SK-MEL-5 (cell line): ENCODE data around the gene BHLHE23. TPM values are rescaled to one million over a fixed set of nuclear protein-coding genes. Genes with fewer than 3 reads are reported as not detected.
A peak's percentile ranks its signal among the peaks of the same experiment; 100 is the strongest.

Experiments
- DNase-seq: peaks from one replicate; pipeline ENCODE4 v3.0.0-alpha.2; 2016; ENCODE audit warnings: low read depth, low spot score
- in situ Hi-C: cut with HindIII; loops from 2 replicates; pipeline ENCODE4 v1.10.0; 2016; ENCODE audit warnings: low sequenced_read_pairs, high pct_unique_total_duplicates, low pct_unique_long_range_greater_than_20kb
- polyA plus RNA-seq, 2 experiments: library from polyadenylated mRNA; depleted of rRNA; stranded (reverse); fragments of >200 nt; gene quantifications; 2 replicates each; pipeline ENCODE4 v1.2.3, GENCODE V29; 2015
- total RNA-seq: library from RNA; depleted of rRNA; stranded (reverse); fragments of >200 nt; shearing (Covaris generic); gene quantifications from 2 replicates; pipeline ENCODE4 v1.2.3, GENCODE V29; 2014; rRNA removed

Gene BHLHE23
- total RNA-seq = not detected in 2 replicates
- polyA plus RNA-seq (2015; cell fraction: cytosol; rRNA removed) = not detected in 2 replicates
- not detected in 2 replicates for polyA plus RNA-seq (2015; cell fraction: nucleus; rRNA removed)

- in situ Hi-C loops = no loop called here
- DNase-seq = no peak
Measured at GRCh38 chr20:63006540-63007359, at the start of gene BHLHE23. Gene BHLHE23, minus strand, starts transcription at chr20:63006964. Its CDS starts 190 bp downstream, at chr20:63006774.

DNA sequence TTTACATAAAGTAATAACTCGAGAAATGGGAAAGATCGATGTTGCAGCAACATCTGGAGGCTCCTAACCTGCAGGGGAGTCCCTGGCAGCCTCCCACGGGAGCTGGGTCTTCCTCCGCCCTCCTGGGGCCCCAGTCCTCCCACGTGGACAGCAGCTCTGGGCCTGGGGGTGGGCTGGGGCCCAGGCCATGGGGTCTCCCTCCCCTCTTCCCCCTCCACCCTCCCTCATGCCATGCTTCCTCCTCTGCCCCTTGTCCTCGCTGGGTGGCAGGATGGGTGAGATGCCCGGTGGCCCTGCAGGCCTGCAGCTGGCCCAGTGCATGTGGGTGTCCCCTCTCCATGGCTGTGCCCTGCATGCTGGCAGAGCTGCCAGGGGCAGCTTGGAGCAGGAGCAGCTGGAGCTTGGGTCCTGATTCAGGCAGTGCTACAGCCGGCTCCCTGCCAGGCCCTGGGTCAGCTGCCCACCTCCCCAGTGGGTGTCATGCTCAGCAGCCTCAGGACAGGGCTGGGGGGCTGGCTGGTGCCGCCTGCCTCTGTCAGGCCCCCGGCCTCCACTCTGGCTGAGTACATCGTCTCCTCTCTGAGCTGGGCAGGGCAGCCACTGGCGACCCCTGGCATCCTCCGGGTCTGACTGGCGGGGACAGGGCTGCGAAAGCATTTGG lies 48.9 kb upstream of the BHLHE23 start:
- no peak for DNase-seq
- in situ Hi-C loops = no loop called here

DNA sequence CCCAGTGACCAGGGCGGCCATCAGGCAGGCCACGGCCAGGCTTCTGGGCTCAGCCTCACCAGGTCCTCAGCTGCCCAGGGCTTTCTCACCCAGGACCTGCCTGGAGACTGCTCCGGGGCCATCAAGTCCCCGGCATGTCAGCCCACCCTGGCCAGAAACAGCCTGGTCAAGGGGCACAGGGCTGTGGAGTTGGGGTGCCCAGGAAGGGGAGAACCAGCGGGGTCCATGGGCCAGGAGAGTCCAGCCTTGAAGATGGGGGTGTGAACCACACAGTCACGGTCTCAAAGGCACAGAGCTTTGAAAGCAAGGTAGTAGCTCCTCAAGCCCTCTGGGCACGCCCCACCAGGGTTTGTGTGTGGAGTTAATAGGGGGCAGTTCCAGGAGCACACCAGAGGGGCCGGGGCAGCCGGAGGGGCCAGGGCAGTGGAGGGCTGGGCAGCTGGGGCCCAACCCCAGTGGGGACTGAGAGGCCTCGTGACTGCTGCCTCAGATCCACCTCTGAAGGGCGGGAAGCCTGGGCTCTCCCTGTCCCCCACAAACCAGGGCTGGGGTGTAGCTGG lies 48.0 kb upstream of the BHLHE23 start:
- no peak for DNase-seq
- in situ Hi-C loops = no loop called here

DNA sequence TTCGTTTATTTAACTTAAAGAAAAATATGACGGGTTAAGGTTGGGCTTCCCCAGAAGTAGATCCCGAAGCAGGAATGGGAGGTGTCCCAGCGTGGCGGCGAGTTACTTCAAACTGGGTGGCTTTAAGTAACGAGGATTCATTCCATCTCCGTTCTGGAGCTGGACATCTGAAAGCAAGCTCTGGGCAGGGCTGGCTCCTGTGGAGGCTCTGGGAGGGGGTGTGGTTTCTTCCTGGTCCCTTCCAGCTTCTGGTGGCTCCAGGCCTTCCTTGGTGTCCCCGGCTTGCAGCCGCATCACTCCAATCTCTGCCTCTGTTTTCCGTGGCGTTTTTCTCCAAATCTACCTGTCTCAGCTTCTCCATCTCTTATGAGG lies 47.3 kb upstream of the BHLHE23 start:
- DNase-seq = no peak
- in situ Hi-C loops = no loop called here

DNA sequence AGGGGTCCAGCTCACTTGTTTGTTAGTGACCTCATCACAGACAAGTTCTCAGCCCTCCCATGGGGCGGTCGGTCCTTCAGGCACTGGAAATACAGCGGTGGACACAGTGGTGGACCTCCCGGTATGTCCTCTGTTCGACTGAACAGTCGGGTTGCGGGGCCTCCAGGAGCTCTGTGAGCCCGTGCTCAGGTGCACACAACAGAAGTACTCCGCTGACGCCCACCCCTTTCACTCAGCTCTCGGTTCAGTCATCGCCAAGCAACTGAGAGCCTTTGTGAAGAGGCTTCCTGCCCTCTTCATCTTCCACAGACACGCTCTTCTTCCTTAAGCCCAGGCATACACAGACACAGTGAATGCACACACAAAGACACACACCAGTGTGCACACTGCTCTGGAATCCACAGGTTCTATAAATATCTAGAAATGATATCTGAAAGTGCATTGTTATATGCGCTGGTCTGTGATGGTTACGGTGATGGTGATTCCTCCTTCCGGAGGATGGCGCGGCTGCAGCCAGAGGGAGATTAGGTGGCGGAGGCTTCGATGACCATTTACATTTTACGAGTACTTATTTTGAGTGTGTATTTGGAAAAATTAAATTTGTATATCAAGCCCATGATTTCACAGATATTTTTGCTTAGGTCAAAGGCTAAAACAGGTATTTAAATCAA lies 46.8 kb upstream of the BHLHE23 start:
- in situ Hi-C loops = no loop called here
- DNase-seq = no peak

GRCh38 chr20:63052571-63053431 lies 46.0 kb upstream of the BHLHE23 start:
- no peak for DNase-seq
- in situ Hi-C loops = no loop called here

DNA sequence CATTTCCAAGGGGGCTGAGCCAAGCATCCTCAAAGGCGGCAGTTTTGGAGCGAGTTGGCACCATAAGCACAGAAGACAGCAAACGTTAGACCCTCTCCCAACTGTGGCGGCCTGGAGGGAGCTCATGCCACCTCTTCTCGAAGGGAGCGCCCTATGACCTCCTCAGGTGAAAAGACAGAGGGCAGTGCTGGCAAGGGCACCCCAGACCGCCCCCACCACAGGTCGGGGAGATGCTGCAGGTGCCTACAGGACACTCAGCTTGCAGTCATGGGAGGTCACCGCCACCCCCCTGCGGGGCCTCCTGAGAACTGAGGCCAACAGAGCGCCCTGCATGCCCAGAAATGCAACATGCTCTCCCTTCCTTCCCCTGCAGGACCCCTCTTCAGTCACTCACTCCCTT lies 45.1 kb upstream of the BHLHE23 start:
- in situ Hi-C loops = no loop called here
- DNase-seq = no peak

GRCh38 chr20:63051186-63051860 lies 44.6 kb upstream of the BHLHE23 start:
- no peak for DNase-seq
- in situ Hi-C loops = no loop called here

GRCh38 chr20:63050406-63050805 lies 43.6 kb upstream of the BHLHE23 start:
- no peak for DNase-seq
- in situ Hi-C loops = no loop called here

GRCh38 chr20:63049561-63050221 lies 42.9 kb upstream of the BHLHE23 start:
- in situ Hi-C loops = no loop called here

GRCh38 chr20:63049191-63049518 lies 42.4 kb upstream of the BHLHE23 start:
- in situ Hi-C loops = no loop called here
- DNase-seq = no peak

More at GRCh38 chr20:63049561-63050221, 42.9 kb upstream of the BHLHE23 start:
- no peak for DNase-seq

- in situ Hi-C loops = no loop called here
- no peak for DNase-seq
Measured at GRCh38 chr20:63048516-63049190, 41.9 kb upstream of the BHLHE23 start.

DNA sequence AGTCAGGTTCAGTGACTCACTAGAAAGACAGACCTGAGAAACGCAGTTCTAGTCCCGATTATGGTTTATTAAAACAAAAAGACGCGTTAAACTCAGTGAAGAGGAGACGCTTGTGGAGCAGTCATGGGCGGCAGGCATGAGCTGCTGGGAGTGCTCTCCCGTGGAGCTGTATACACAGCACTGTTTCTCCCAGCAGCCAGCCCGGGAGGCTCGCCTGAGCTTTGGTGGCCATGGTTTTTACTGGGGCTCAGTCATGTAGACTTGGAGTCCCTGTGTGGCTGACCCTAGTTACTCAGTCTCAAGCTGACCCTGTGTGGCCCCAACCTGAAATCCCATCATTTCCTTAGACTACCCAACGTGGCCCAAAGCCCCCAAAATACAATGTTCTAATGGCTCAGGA lies 41.2 kb upstream of the BHLHE23 start:
- DNase-seq = no peak
- in situ Hi-C loops = no loop called here

DNA sequence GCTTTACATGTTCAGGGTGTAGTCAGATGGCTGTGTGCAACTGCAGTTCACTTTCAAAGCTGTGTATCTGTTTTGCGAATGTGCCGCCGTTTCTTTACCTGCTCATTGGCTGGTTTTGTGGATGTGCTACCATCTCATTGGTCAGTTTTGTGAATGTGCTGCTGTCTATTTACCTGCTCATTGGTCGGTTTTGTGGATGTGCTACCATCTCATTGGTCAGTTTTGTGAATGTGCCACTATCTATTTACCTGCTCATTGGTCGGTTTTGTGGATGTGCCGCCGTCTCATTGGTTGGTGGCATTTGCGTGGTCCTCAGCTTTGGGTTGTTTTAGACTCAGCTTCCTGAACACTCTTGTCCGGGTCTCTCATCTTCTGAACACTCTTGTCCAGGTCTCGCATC lies 40.5 kb upstream of the BHLHE23 start:
- peak; percentile 45 for DNase-seq
- in situ Hi-C loops = no loop called here

DNA sequence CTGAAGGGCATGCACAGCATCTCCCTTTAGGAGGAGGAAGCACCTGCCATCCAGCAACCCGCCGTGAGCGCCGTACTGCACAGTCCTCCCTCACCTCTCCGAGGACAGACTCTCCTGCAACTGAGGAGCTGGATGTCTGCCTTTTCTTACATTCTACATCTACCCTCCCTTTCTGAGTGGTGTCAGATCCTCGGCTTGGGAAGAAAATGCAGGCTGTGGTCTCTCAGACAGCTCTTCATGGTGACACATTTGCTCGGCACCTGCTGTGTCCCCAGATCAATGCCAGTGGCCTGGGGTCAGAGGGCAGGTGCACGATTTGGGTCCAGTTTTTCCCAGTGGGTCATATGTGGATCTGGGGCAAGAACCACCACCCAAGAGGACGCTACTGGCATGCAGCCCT lies 40.1 kb upstream of the BHLHE23 start:
- in situ Hi-C loops = no loop called here
- DNase-seq = no peak

DNA sequence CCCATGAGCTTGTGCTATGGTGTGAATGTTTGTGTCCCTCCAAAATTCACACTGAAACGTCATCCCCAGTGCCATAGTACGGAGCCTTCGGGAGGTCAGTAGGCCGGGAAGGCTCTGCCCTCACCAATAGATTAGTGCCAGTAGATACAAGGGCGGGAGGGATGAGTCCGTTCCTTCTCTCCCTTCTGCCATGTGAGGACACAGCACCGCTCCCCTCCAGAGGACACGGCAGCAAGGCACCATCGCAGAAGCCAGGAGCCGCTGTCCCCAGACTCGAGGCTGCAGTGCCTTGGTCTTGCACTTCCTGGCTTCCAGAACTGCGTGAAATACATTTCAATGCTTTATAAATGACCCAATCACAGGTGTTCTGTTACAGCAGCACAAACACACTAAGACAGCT lies 39.2 kb upstream of the BHLHE23 start:
- in situ Hi-C loops = no loop called here

More for the DNA sequence above, 39.2 kb upstream of the BHLHE23 start:
- no peak for DNase-seq
